ENCODE results near the gene AKAP8L. TPM values are rescaled to one million over a fixed set of nuclear protein-coding genes. Genes with fewer than 3 reads are reported as not detected.

The AKAP8L gene
- total RNA-seq, 4 donors from 2014 or later = 129 to 275 (median 247) TPM

GRCh38 chr19:15438124-15438496, 19.3 kb upstream of the AKAP8L start:
- no peaks in the 10 kb centered on the region for H3K9me3 ChIP-seq
- no peaks in the 10 kb centered on the region for H3K27me3 ChIP-seq
- no peak overlapping the region for H3K27ac ChIP-seq
- peaks cover 0 to 5% (median 0%) of the 10 kb centered on the region in 4 donors for H3K4me1 ChIP-seq
- no peak overlapping the region for H3K4me3 ChIP-seq
- no peak for DNase-seq
- TF ChIP-seq POLR2A (IDR thresholded peaks at IDR 0.05) (no peak), CTCF (IDR thresholded peaks at IDR 0.05) (no peak)
- H3K36me3 ChIP-seq = no peaks in the 10 kb centered on the region

- Histone ChIP-seq H3K4me1 (peaks cover 0 to 5% (median 0%) of the 10 kb centered on the region in 4 donors), H3K27me3 (no peaks in the 10 kb centered on the region), H3K4me3 (no peak overlapping the region), H3K27ac (no peak overlapping the region), H3K36me3 (no peaks in the 10 kb centered on the region), H3K9me3 (no peaks in the 10 kb centered on the region)
- DNase-seq = no peak
- TF ChIP-seq POLR2A (IDR thresholded peaks at IDR 0.05) (no peak), CTCF (IDR thresholded peaks at IDR 0.05) (peak in 2 of 6 experiments; percentile 11 to 14)
Observed at GRCh38 chr19:15437355-15438123, 18.8 kb upstream of the AKAP8L start.

GRCh38 chr19:15436826-15437110, 18.0 kb upstream of the AKAP8L start:
- TF ChIP-seq CTCF (IDR thresholded peaks at IDR 0.05) (no peak), POLR2A (IDR thresholded peaks at IDR 0.05) (no peak)
- Histone ChIP-seq H3K4me1 (peaks cover 0 to 7% (median 2%) of the 10 kb centered on the region in 4 donors), H3K27me3 (no peaks in the 10 kb centered on the region), H3K36me3 (no peaks in the 10 kb centered on the region), H3K4me3 (no peak overlapping the region), H3K27ac (no peak overlapping the region), H3K9me3 (no peaks in the 10 kb centered on the region)
- DNase-seq = no peak

- Histone ChIP-seq H3K27ac (no peak overlapping the region), H3K4me1 (peaks cover 0 to 12% (median 7%) of the 10 kb centered on the region in 4 donors), H3K9me3 (no peaks in the 10 kb centered on the region), H3K4me3 (no peak overlapping the region), H3K36me3 (no peaks in the 10 kb centered on the region), H3K27me3 (no peaks in the 10 kb centered on the region)
- no peak for TF ChIP-seq CTCF (IDR thresholded peaks at IDR 0.05)
- TF ChIP-seq POLR2A (IDR thresholded peaks at IDR 0.05) = no peak
- no peak for DNase-seq
Observed at GRCh38 chr19:15436012-15436825, 17.4 kb upstream of the AKAP8L start.

GRCh38 chr19:15433519-15434069, 14.8 kb upstream of the AKAP8L start:
- Histone ChIP-seq H3K36me3 (peaks cover 0 to 11% (median 0%) of the 10 kb centered on the region in 3 donors), H3K27ac (peak overlapping the region in 3 of 4 donors; percentile 81 to 91 (median 84)), H3K4me3 (peak overlapping the region; percentile 71 to 100 (median 88)), H3K4me1 (peaks cover 0 to 28% (median 15%) of the 10 kb centered on the region in 4 donors), H3K27me3 (no peaks in the 10 kb centered on the region), H3K9me3 (no peaks in the 10 kb centered on the region)
- peak in 1 of 3 donors; percentile 19 for DNase-seq
- no peak for TF ChIP-seq POLR2A (IDR thresholded peaks at IDR 0.05)
- TF ChIP-seq CTCF (IDR thresholded peaks at IDR 0.05) = no peak

Measured in Peyer's patch (tissue), 4 donors.